NT2/D1 (cell line): Measurements from ENCODE around the gene KLK1.

Source experiments
- YY1 ChIP-seq: IDR thresholded peaks from 2 replicates; pipeline ENCODE4 v1.6.1; 2011; ENCODE audit not compliant: insufficient read length, insufficient read depth
- ZNF274 ChIP-seq: IDR thresholded peaks from 2 replicates; pipeline ENCODE4 v1.6.1; 2011; ENCODE audit warnings: mild to moderate bottlenecking, low read depth, low read length

DNA sequence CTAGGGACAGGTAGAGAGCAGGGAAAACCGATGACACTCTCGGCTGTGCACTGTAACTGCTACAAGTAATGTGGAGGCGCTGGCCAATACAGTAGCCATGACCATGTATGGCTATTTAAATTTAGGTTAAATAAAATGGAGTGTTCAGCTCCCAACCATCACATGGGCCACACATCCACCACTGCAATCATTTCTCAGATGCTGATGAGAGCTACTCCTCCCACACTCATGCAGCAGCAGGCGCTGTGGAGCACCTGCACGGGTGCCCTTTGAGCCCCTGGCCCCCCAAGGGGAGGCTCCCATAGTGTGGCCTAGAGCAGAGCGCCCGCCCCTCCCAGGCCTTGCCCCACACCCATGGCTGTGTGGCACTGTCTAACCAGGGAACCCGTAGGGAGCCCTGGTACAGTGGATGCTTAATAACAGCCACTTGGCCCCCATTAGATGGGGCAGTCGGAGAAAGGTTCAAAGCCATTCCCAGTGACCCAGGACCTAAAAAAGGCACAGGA lies 27.4 kb downstream of the KLK1 start:
- no peak for TF ChIP-seq ZNF274
- no peak for TF ChIP-seq YY1
